ENCODE measurements around the gene PPP2R3B. TPM values are rescaled to one million over a fixed set of nuclear protein-coding genes. Genes with fewer than 3 reads are reported as not detected.

Gene PPP2R3B
- total RNA-seq, 1 experiment from 2014 or later = 19.1 TPM

- Histone ChIP-seq H3K36me3 (ENCODE audit: control insufficient read depth in 1 of 2, insufficient read depth in 2 of 2, low read length in 2 of 2) (no peaks in the 10 kb centered on the region), H3K27ac (ENCODE audit: low read depth, low read length) (no peak overlapping the region), H4K20me1 (ENCODE audit: insufficient read depth) (no peaks in the 10 kb centered on the region), H3K4me2 (ENCODE audit: low read length) (no peak overlapping the region), H3K9me3 (ENCODE audit: control insufficient read depth in 1 of 2, insufficient read depth in 1 of 2, low read depth in 1 of 2, low read length in 2 of 2) (no peaks in the 10 kb centered on the region), H3K9me2 (ENCODE audit: insufficient read depth) (no peaks in the 10 kb centered on the region), H3K4me1 (ENCODE audit: control insufficient read depth in 1 of 2, insufficient read depth in 2 of 2, low read length in 2 of 2) (peaks cover 0 to 5% of the 10 kb centered on the region in 2 experiments; a peak in 1 of 4 replicates), H2AFZ (ENCODE audit: low read depth, low read length, poor library complexity, severe bottlenecking) (no peak overlapping the region), H3K79me2 (ENCODE audit: insufficient read depth, low read length) (no peaks in the 10 kb centered on the region), H3K4me3 (replicated peaks in 1 of 2; ENCODE audit: low read depth in 1 of 2, low read length in 2 of 2) (no peak overlapping the region), H3K27me3 (ENCODE audit: insufficient read depth, low read length) (no peaks in the 10 kb centered on the region), H3K9ac (ENCODE audit: low read length) (no peak overlapping the region)
- CTCF ChIA-PET = no interaction called here
- intact Hi-C loops (cut with micrococcal nuclease) = no loop called here
- DNase-seq (ENCODE audit: low read depth, low spot score) (no peak), ATAC-seq (no peak; the same call in 1 of the 2 replicates)
- POLR2A ChIA-PET = no interaction called here
- TF ChIP-seq ZNF274 (IDR thresholded peaks at IDR 0.05; ENCODE audit: low read depth, low read length) = no peak
- no peak for TF ChIP-seq SIN3A (IDR thresholded peaks at IDR 0.05; ENCODE audit: low read depth)
- TF ChIP-seq SP1 (IDR thresholded peaks at IDR 0.05; ENCODE audit: low read depth) = no peak
- TF ChIP-seq CBX3 (IDR thresholded peaks at IDR 0.05; ENCODE audit: low read depth) = no peak
- no peak for TF ChIP-seq ATF3 (IDR thresholded peaks at IDR 0.05)
- TF ChIP-seq RAD21 (IDR thresholded peaks at IDR 0.05; ENCODE audit: low read depth) = no peak
- TF ChIP-seq ZBTB33 (IDR thresholded peaks at IDR 0.05; ENCODE audit: extremely low read depth, insufficient replicate concordance, low read length) = no peak
- no peak for TF ChIP-seq CTCF (IDR thresholded peaks at IDR 0.05 in 2 of 3, conservative IDR thresholded peaks at IDR 0.05 in 1 of 3; ENCODE audit: borderline replicate concordance in 1 of 3, insufficient read depth in 1 of 3, low read depth in 2 of 3, low read length in 2 of 3)
- BruUV-seq (replicated peaks) = no TSS peak
- RAD21 ChIA-PET (ENCODE audit: low non-redundant PET in 1 of 2, low total read pairs in 2 of 2, uncharacterized antibody in 2 of 2, unreplicated experiment in 2 of 2) = no interaction called here
Observed at GRCh38 chrX:368811-369562, 17.7 kb downstream of the PPP2R3B start.

All from HCT116 (cell line).